ENCODE measurements around the gene ANKRD45. TPM values are rescaled to one million over a fixed set of nuclear protein-coding genes. Genes with fewer than 3 reads are reported as not detected.
"Not testable (repeated sequence)": the region's sequence is repeated elsewhere in the genome, so short reads cannot be mapped to it uniquely, and the experiment has no call there.

ANKRD45 gene
- total RNA-seq, 1 experiment from 2014 or later = 0.44 TPM

DNA sequence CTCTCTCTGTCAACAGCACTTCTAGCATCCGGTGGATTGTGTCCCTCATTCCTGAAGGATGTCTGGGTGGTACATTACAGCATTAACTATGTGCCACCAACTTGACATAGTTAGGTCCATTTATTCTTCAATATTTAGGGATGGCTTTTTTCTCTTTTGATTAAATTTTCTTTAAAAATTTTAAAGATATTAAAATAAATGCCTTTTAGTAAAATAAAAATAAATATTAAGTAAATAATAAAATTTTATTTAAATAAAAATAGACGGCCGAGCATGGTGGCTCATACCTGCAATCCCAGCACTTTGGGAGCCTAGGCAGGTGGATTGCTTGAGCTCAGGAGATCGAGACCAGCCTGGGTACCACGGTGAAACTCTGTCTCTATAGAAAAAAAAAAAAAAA lies 35.5 kb upstream of the ANKRD45 start:
- H3K4me2 ChIP-seq (ENCODE audit: low read length) = no peak overlapping the region
- ATAC-seq = no peak
- H3K9ac ChIP-seq (ENCODE audit: low read length) = no peak overlapping the region
- H3K27ac ChIP-seq (ENCODE audit: low read depth, low read length) = no peak overlapping the region
- no peaks in the 10 kb centered on the region for H3K79me2 ChIP-seq (ENCODE audit: insufficient read depth, low read length)
- no peaks in the 10 kb centered on the region for H3K9me3 ChIP-seq (ENCODE audit: control insufficient read depth in 1 of 2, insufficient read depth in 1 of 2, low read depth in 1 of 2, low read length in 2 of 2)
- no peaks in the 10 kb centered on the region for H3K36me3 ChIP-seq (ENCODE audit: control insufficient read depth in 1 of 2, insufficient read depth in 2 of 2, low read length in 2 of 2)
- no peaks in the 10 kb centered on the region for H3K4me1 ChIP-seq (ENCODE audit: control insufficient read depth in 1 of 2, insufficient read depth in 2 of 2, low read length in 2 of 2)
- RAD21 ChIA-PET (ENCODE audit: low non-redundant PET in 1 of 2, low total read pairs in 2 of 2, uncharacterized antibody in 2 of 2, unreplicated experiment in 2 of 2) = no interaction called here
- H3K27me3 ChIP-seq (ENCODE audit: insufficient read depth, low read length) = no peaks in the 10 kb centered on the region
- intact Hi-C loops (cut with micrococcal nuclease) = no loop called here
- CTCF ChIA-PET = no interaction called here
- POLR2A ChIA-PET = no interaction called here
- no peaks in the 10 kb centered on the region for H3K9me2 ChIP-seq (ENCODE audit: insufficient read depth)
- no peak overlapping the region for H3K4me3 ChIP-seq (replicated peaks in 1 of 2; ENCODE audit: low read depth in 1 of 2, low read length in 2 of 2)
- DNase-seq (ENCODE audit: low read depth, low spot score) = no peak
- TF ChIP-seq EZH2phosphoT487 (IDR thresholded peaks at IDR 0.05; ENCODE audit: borderline replicate concordance) = no peak
- TF ChIP-seq, protein P1, sequence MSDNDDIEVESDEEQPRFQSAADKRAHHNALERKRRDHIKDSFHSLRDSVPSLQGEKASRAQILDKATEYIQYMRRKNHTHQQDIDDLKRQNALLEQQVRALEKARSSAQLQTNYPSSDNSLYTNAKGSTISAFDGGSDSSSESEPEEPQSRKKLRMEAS (IDR thresholded peaks at IDR 0.05) = no peak
- no TSS peak for BruUV-seq (replicated peaks)
- H4K20me1 ChIP-seq (ENCODE audit: insufficient read depth) = no peaks in the 10 kb centered on the region
- no peak overlapping the region for H2AFZ ChIP-seq (ENCODE audit: low read depth, low read length, poor library complexity, severe bottlenecking)

DNA sequence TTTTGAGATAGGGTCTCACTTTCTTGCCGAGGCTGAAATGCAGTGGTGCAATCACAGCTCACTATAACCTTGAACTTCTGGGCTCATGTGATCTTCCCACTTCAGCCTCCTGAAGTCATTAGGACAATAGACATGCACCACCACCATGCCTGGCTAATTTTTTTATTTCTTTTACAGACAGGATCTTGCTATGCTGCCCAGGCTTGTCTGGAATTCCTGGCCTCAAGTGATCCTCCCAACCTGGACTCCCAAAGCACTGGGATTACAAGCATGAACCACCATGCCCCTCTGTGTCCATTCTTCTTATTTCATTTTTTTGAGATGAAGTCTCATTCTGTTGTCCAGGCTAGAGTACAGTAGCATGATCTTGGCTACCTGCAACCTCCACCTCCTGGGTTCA lies 33.1 kb upstream of the ANKRD45 start:
- BruUV-seq (replicated peaks) = no TSS peak

DNA sequence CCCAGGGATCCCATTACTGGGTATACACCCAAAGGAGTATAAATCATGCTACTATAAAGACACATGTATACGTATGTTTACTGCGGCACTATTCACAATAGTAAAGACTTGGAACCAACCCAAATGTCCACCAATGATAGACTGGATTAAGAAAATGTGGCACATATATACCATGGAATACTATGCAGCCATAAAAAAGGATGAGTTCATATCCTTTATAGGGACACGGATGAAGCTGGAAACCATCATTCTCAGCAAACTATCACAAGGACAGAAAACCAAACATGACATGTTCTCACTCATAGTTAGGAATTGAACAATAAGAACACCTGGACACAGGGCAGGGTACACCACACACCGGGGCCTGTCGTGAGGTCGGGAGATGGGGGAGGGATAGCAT lies 31.6 kb upstream of the ANKRD45 start:
- CTCF ChIA-PET; H3K9me2 ChIP-seq (ENCODE audit: insufficient read depth); H4K20me1 ChIP-seq (ENCODE audit: insufficient read depth); H3K4me3 ChIP-seq (replicated peaks in 1 of 2; ENCODE audit: low read depth in 1 of 2, low read length in 2 of 2); H3K27me3 ChIP-seq (ENCODE audit: insufficient read depth, low read length); H3K9me3 ChIP-seq (ENCODE audit: control insufficient read depth in 1 of 2, insufficient read depth in 1 of 2, low read depth in 1 of 2, low read length in 2 of 2); H3K79me2 ChIP-seq (ENCODE audit: insufficient read depth, low read length); H3K9ac ChIP-seq (ENCODE audit: low read length); H2AFZ ChIP-seq (ENCODE audit: low read depth, low read length, poor library complexity, severe bottlenecking); ATAC-seq; POLR2A ChIA-PET; H3K36me3 ChIP-seq (ENCODE audit: control insufficient read depth in 1 of 2, insufficient read depth in 2 of 2, low read length in 2 of 2); intact Hi-C loops (cut with micrococcal nuclease); BruUV-seq (replicated peaks); DNase-seq (ENCODE audit: low read depth, low spot score); RAD21 ChIA-PET (ENCODE audit: low non-redundant PET in 1 of 2, low total read pairs in 2 of 2, uncharacterized antibody in 2 of 2, unreplicated experiment in 2 of 2); H3K4me2 ChIP-seq (ENCODE audit: low read length); H3K4me1 ChIP-seq (ENCODE audit: control insufficient read depth in 1 of 2, insufficient read depth in 2 of 2, low read length in 2 of 2); H3K27ac ChIP-seq (ENCODE audit: low read depth, low read length): not testable (repeated sequence)

More for the DNA sequence above, 33.1 kb upstream of the ANKRD45 start:
- intact Hi-C loops (cut with micrococcal nuclease) = no loop called here
- Histone ChIP-seq H3K9ac (ENCODE audit: low read length) (no peak overlapping the region), H2AFZ (ENCODE audit: low read depth, low read length, poor library complexity, severe bottlenecking) (no peak overlapping the region), H3K4me2 (ENCODE audit: low read length) (no peak overlapping the region), H3K36me3 (ENCODE audit: control insufficient read depth in 1 of 2, insufficient read depth in 2 of 2, low read length in 2 of 2) (no peaks in the 10 kb centered on the region), H3K4me3 (replicated peaks in 1 of 2; ENCODE audit: low read depth in 1 of 2, low read length in 2 of 2) (no peak overlapping the region), H3K27ac (ENCODE audit: low read depth, low read length) (no peak overlapping the region), H3K4me1 (ENCODE audit: control insufficient read depth in 1 of 2, insufficient read depth in 2 of 2, low read length in 2 of 2) (no peaks in the 10 kb centered on the region), H3K79me2 (ENCODE audit: insufficient read depth, low read length) (no peaks in the 10 kb centered on the region), H3K9me3 (ENCODE audit: control insufficient read depth in 1 of 2, insufficient read depth in 1 of 2, low read depth in 1 of 2, low read length in 2 of 2) (no peaks in the 10 kb centered on the region), H3K9me2 (ENCODE audit: insufficient read depth) (no peaks in the 10 kb centered on the region), H3K27me3 (ENCODE audit: insufficient read depth, low read length) (no peaks in the 10 kb centered on the region), H4K20me1 (ENCODE audit: insufficient read depth) (no peaks in the 10 kb centered on the region)
- ChIA-PET RAD21 (ENCODE audit: low non-redundant PET in 1 of 2, low total read pairs in 2 of 2, uncharacterized antibody in 2 of 2, unreplicated experiment in 2 of 2) (no interaction called here), POLR2A (no interaction called here), CTCF (no interaction called here)
- ATAC-seq (no peak), DNase-seq (ENCODE audit: low read depth, low spot score) (no peak)
- TF ChIP-seq, protein P2, sequence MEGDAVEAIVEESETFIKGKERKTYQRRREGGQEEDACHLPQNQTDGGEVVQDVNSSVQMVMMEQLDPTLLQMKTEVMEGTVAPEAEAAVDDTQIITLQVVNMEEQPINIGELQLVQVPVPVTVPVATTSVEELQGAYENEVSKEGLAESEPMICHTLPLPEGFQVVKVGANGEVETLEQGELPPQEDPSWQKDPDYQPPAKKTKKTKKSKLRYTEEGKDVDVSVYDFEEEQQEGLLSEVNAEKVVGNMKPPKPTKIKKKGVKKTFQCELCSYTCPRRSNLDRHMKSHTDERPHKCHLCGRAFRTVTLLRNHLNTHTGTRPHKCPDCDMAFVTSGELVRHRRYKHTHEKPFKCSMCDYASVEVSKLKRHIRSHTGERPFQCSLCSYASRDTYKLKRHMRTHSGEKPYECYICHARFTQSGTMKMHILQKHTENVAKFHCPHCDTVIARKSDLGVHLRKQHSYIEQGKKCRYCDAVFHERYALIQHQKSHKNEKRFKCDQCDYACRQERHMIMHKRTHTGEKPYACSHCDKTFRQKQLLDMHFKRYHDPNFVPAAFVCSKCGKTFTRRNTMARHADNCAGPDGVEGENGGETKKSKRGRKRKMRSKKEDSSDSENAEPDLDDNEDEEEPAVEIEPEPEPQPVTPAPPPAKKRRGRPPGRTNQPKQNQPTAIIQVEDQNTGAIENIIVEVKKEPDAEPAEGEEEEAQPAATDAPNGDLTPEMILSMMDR (IDR thresholded peaks at IDR 0.05 in 2 of 3, conservative IDR thresholded peaks at IDR 0.05 in 1 of 3; ENCODE audit: borderline replicate concordance in 1 of 3, insufficient read depth in 1 of 3, low read depth in 2 of 3, low read length in 2 of 3) = no peak
- TF ChIP-seq, protein P3, sequence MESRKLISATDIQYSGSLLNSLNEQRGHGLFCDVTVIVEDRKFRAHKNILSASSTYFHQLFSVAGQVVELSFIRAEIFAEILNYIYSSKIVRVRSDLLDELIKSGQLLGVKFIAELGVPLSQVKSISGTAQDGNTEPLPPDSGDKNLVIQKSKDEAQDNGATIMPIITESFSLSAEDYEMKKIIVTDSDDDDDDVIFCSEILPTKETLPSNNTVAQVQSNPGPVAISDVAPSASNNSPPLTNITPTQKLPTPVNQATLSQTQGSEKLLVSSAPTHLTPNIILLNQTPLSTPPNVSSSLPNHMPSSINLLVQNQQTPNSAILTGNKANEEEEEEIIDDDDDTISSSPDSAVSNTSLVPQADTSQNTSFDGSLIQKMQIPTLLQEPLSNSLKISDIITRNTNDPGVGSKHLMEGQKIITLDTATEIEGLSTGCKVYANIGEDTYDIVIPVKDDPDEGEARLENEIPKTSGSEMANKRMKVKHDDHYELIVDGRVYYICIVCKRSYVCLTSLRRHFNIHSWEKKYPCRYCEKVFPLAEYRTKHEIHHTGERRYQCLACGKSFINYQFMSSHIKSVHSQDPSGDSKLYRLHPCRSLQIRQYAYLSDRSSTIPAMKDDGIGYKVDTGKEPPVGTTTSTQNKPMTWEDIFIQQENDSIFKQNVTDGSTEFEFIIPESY (IDR thresholded peaks at IDR 0.05; ENCODE audit: extremely low read depth, insufficient replicate concordance, low read length) = no peak
- TF ChIP-seq ELF1 (IDR thresholded peaks at IDR 0.05; ENCODE audit: borderline replicate concordance, low read depth) (no peak), SRF (IDR thresholded peaks at IDR 0.05; ENCODE audit: low read depth) (no peak), EZH2phosphoT487 (IDR thresholded peaks at IDR 0.05; ENCODE audit: borderline replicate concordance) (no peak), JUND (IDR thresholded peaks at IDR 0.05) (no peak)
- TF ChIP-seq, protein P1 (IDR thresholded peaks at IDR 0.05) = no peak

Data from HCT116 (cell line).